ENCODE results near the gene HAUS6.
"Not testable (repeated sequence)": the region's sequence is repeated elsewhere in the genome, so short reads cannot be mapped to it uniquely, and the experiment has no call there.

HAUS6 gene

DNA sequence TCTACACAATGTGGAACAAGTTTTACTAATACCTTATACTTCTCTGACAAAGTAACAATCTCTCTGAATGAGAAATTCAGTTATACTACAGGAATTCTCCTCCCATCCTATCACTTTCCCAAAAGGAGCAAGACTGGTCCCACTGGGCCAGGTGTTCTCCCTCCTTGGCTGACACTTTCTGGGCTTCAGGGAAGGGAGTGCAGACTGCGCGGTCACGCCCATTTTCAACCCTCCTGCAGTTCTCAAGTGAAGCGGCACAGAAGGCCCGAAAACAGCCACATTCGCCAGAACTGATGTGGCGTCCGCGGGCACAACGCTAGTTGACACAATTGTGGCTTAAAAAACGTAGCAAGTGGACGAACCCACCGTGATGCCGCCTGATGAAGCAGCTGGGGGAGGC, 70.3 kb downstream of the HAUS6 start:
- peak in 1 of 2 experiments; percentile 34 for DNase-seq

DNA sequence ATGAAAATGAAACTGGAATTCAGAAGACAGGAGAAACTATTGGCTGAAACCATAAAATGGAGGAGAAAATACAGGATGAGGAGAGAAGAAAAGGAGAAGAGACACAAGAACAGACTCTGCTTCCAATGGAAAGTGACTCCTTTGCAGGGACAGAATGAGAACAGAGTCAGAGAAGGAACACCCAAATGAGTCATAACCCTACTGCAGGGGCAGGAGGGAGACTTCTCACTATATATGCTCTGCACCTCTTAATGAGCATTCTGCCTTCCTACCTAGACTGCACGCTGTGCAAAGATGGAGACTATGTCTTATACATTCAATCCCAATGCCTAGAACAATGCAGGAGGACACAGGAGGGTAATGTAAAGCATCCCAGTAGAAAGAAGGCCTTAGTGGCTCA, 71.8 kb downstream of the HAUS6 start:
- no peak for DNase-seq

DNA sequence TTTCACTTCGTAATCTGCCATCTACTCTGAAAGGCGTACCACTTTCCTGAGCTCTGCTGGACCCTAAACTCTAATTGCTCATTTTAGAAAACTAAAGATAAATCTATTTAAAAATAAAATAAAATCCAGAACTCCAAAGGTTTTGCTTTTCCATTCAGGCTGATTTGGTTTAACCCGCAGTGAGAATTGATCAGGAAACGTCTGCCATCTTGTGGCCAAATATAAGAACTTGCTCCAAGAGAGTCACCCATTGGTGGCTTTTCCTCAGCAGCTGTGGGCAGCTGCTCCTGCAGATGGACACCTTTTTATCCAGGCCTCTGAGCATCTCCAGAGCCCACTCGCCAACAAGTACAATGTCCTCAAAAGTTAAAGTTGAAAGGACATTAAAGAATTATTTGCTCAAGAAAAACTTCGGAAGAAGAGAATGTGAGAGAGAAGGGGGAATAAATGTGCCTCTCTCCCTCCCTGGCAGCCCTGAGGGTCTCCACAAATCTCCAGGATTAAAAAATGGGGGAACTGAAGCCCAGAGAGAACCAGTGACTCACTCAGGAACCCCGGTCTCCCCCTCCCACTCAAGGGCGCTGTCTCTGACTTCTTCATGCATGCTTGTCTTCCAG, 73.8 kb downstream of the HAUS6 start:
- DNase-seq, result peak; percentile 28 to 75

DNA sequence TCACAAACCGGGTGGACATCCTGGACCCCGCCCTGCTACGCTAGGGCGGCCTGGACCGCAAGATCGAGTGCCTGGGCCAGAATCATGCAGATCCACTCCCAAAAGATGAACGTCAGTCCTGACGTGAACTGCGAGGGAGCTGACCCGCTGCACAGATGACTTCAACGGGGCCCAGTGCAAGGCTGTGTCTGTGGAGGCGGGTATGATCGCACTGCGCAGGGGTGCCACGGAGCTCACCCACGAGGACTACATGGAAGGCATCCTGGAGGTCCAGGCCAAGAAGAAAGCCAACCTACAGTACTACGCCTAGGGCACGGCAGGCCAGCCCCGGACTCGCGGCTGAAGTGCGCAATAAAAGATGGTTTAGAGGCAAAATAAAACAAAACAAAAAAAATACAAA, 74.9 kb downstream of the HAUS6 start:
- DNase-seq, result no peak

DNA sequence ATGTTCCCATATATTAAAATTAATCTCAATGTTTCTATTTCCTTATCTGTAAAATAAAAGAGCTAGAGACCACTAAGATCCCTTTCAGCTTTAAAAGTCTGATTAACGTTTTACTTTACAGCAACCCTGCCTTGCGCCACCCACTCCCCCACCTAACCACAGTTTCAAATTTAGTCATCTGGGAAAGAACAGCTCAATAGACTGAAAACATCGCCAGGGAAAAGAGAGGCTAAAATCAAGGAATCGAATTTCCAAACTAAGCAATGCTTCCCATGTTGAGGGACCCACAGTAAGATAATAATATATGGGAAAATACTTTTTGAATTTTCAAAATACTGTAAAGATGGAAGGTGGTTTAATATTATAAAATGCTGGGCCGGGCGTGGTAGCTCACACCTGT, 76.3 kb downstream of the HAUS6 start:
- DNase-seq, result no peak

DNA sequence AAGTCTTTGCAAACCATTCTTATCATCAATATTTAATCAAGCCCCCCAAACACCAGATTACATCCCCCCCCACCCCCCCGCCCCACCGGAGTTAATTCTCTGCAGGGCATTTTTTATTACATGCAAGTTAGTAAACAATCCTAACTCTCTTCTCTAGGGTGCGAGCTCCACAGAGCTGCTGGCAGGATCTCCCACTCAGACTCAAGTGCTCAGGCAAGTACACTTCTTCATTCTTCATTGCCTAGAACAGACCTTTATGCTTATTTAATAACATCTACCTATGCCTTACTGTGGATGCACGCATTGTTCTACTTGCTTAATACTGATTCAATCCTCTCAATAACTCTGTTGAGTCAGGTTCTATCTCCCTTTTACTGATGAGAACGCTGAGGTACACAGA, 79.6 kb downstream of the HAUS6 start:
- no peak for DNase-seq

DNA sequence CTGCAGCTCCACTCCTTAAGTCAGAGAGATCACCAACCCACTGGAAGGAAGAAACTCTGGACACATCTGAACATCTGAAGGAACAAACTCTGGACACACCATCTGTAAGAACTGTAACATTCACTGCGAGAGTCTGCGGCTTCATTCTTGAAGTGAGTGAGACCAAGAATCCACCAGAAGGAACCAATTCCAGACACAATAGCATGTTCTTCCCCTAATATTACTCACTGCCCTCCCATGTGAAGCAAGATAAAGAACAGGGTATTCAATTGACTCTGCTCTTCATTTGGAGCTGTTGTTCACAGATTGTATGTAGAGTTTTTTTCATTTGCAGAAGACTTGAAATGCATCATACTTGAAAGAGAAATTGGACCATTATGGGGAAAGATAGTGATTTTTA, 80.5 kb downstream of the HAUS6 start:
- no peak for DNase-seq

DNA sequence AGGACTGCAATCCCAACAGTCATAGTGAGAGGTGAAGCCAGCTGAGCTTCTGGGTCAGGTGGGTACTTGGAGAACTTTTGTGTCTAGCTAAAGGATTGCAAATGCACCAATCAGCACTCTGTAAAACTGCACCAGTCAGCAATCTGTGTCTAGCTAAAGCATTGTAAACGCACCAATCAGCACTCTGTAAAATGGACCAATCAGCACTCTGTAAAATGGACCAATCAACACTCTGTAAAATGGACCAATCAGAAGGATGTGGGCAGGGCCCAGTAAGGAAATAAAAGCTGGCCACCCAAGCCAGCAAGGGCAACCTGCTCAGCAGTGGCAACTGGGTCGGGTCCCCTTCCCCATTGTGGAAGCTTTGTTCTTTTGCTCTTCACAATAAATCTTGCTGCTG, 81.1 kb downstream of the HAUS6 start:
- not testable (repeated sequence) for DNase-seq

DNA sequence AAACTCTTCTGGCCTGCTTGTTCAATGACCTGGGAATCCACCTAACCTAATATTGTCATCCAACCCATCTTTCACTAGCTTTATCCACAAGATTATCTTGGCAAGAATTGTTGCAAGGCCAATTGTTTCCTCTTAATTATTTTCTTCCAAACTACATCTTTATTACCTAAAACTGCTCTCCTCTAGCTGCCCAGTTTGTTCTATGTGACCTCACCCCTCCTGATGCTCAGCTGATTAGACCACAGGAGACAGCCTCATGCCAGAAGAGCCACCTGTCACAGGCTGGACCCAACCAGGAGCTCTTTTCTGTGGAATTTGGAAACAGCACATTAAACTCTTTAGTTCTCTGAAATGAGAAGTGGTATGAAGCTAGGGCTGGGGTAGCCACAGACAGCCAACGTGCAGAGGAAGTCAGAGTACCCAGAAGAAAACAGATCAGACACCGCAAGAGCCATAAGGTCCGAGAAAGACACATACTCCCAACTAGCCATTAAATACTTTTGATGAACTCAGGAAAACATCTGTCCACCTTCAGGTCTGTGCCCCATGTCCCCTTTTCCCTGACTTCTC, 81.7 kb downstream of the HAUS6 start:
- no peak for DNase-seq

DNA sequence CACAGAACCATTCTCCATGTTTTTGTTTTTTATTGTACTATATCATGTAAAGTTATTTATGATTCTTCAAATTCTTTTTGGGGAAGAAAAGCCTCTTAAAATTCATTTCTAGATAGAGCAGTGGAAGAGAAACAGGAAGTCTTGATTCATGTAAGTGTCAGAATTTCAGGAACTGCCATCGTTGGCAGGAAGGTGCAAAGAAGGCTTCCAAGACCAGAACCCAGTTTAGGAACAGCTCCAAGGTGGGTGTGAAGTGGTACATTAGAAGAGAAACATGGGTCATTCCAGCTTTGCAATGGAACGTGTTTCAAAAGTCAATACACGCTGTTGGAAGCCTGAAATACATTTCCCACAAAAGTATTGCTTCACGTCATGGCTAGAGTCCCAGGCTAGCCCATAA, 84.5 kb downstream of the HAUS6 start:
- no peak for DNase-seq

DNA sequence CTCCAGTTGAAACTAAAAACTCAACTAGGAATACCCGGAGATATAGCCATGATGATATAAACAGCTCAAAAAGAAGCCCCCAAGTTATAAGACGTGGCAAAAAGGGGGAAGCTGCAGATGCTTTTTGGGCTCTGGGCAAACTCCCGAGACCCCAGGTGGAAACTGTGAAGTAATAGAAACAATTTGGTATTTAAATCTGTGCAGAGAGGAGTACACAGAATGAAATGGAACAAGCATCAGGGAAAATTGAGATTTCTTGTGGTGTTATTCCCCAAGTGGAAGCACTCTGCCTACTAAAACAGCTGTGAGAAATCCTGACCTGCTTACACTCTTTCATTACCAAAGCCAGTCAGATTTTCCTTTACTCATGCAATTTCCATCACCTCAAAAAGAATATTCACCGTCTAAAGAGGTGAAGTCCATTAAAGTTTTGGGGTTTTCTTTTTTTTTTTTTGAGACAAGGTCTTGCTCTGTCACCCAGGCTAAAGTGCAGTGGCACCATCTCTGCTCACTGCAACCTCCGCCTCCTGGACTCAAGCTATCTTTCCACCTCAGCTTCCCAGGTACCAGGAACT, 93.2 kb downstream of the HAUS6 start:
- DNase-seq, result no peak

All from NCI-H524 (cell line).